NCI-H446 (cell line): ENCODE data around the gene SLF2.
"Not testable (repeated sequence)": the region's sequence is repeated elsewhere in the genome, so short reads cannot be mapped to it uniquely, and the experiment has no call there.

Experiments used
- DNase-seq, 2 experiments: peaks; one replicate each; lab custom pipeline; 2025; lab: John Stamatoyannopoulos, UW

Gene SLF2

GRCh38 chr10:100962351-100963080 is 49.8 kb downstream of the SLF2 start:
- no peak for DNase-seq

GRCh38 chr10:100963826-100964225 is 51.1 kb downstream of the SLF2 start:
- DNase-seq = no peak

GRCh38 chr10:100965820-100966219 is 53.1 kb downstream of the SLF2 start:
- DNase-seq = no peak

- no peak for DNase-seq
Measured at GRCh38 chr10:100966887-100967286, 54.1 kb downstream of the SLF2 start.

GRCh38 chr10:100967332-100967731 is 54.6 kb downstream of the SLF2 start:
- DNase-seq = no peak

- DNase-seq = no peak
Measured at GRCh38 chr10:100968062-100968736, 55.4 kb downstream of the SLF2 start.

GRCh38 chr10:100968863-100969186 is 56.1 kb downstream of the SLF2 start:
- no peak for DNase-seq

- DNase-seq = peak in 1 of 2 experiments; percentile 18
Measured at GRCh38 chr10:100969187-100970075, 56.7 kb downstream of the SLF2 start, which contains the start of gene SEMA4G. Gene SEMA4G, plus strand, starts transcription at chr10:100969504. Its CDS starts 3,409 bp downstream, at chr10:100972913.

- no peak for DNase-seq
Measured at GRCh38 chr10:100970076-100970913, 57.5 kb downstream of the SLF2 start.

GRCh38 chr10:100970914-100971811 is 58.4 kb downstream of the SLF2 start:
- DNase-seq = no peak

- DNase-seq = no peak
Measured at GRCh38 chr10:100972115-100972903, 59.5 kb downstream of the SLF2 start.

GRCh38 chr10:100972904-100973535 is 60.3 kb downstream of the SLF2 start:
- no peak for DNase-seq

GRCh38 chr10:100975397-100975796 is 62.6 kb downstream of the SLF2 start:
- DNase-seq = not testable (repeated sequence)

GRCh38 chr10:100976906-100977305 is 64.1 kb downstream of the SLF2 start:
- DNase-seq = no peak

- no peak for DNase-seq
Measured at GRCh38 chr10:100977436-100977835, 64.7 kb downstream of the SLF2 start.

GRCh38 chr10:100978121-100978900 is 65.5 kb downstream of the SLF2 start:
- no peak for DNase-seq

GRCh38 chr10:100978901-100979195 is 66.1 kb downstream of the SLF2 start:
- DNase-seq = no peak

- DNase-seq = no peak
Measured at GRCh38 chr10:100979791-100980272, 67.1 kb downstream of the SLF2 start.

GRCh38 chr10:100980311-100980710 is 67.5 kb downstream of the SLF2 start:
- no peak for DNase-seq
